Activated CD4-positive, alpha-beta T cell treated with anti-CD3 and anti-CD28 coated beads for 36 hours (primary cell): ENCODE data around the gene ACTR3. TPM values are rescaled to one million over a fixed set of nuclear protein-coding genes. Genes with fewer than 3 reads are reported as not detected.

ENCODE experiments used
- ATAC-seq: fragments of 200-7000 bp; cut with Tn5 transposase; one replicate; pipeline ENCODE4 v1.10.0; 2021; ENCODE audit warnings: mild to moderate bottlenecking, moderate library complexity
- CTCF ChIA-PET: fragments of 350-600 bp; sonication (Branson Sonifier 250); formaldehyde crosslinking; loops from one replicate; lab custom pipeline; 2021; ENCODE audit warnings: antibody characterized with exemption; lab: Charles Lee
- POLR2A ChIA-PET: fragments of 350-600 bp; sonication (Branson Sonifier 250); formaldehyde crosslinking; loops from one replicate; lab custom pipeline; 2021; ENCODE audit warnings: antibody characterized with exemption, inconsistent platforms; lab: Charles Lee
- DNase-seq: peaks from one replicate; pipeline ENCODE4 v3.0.0-alpha.2; 2020
- H3K27ac Mint-ChIP-seq: one replicate; pipeline ENCODE4 v1.8.0; 2021; ENCODE audit warnings: mixed read lengths
- H3K27me3 Mint-ChIP-seq: one replicate; pipeline ENCODE4 v1.8.0; 2021; ENCODE audit warnings: mixed read lengths
- H3K36me3 Mint-ChIP-seq: one replicate; pipeline ENCODE4 v1.8.0; 2021; ENCODE audit warnings: low read depth, mixed read lengths
- H3K4me1 Mint-ChIP-seq: one replicate; pipeline ENCODE4 v1.8.0; 2021; ENCODE audit warnings: mixed read lengths
- H3K4me3 Mint-ChIP-seq: one replicate; pipeline ENCODE4 v1.8.0; 2021; ENCODE audit warnings: mild to moderate bottlenecking, moderate library complexity, mixed read lengths
- H3K9me3 Mint-ChIP-seq: one replicate; pipeline ENCODE4 v1.8.0; 2021; ENCODE audit warnings: low read depth, mixed read lengths
- intact Hi-C, 2 experiments: fragments of 100-400 bp; cut with DNase I in 1 of 2; cut with micrococcal nuclease in 1 of 2; formaldehyde crosslinking; loops; one replicate each; pipeline versions ENCODE4 v1.14.2 to v1.15.1; 2022 to 2024; cut with DNase I, micrococcal nuclease
- total RNA-seq, 2 experiments: library from RNA; stranded (reverse); gene quantifications; one replicate each; pipeline ENCODE4 v1.2.3, GENCODE V29; 2021

ACTR3 gene
- total RNA-seq, 2 experiments from 2014 or later: 495 to 583 TPM

- Mint-ChIP-seq H3K4me1 (peaks cover 43% of the 10 kb centered on the region), H3K27ac (peak overlapping the region; percentile 79), H3K27me3 (no peaks in the 10 kb centered on the region), H3K4me3 (peak overlapping the region; percentile 27), H3K9me3 (no peaks in the 10 kb centered on the region), H3K36me3 (peaks cover 9% of the 10 kb centered on the region)
- ChIA-PET POLR2A (interaction anchor here (0.6 to 2.3 kb wide), 6 partner anchors 10 to 1232 kb away, joined by 3 to 16 read pairs (median 4); partner anchors contain the start of genes ACTR3 and SLC35F5), CTCF (interaction anchor here (0.6 to 1.7 kb wide), 13 partner anchors 10 to 166 kb away, joined by 3 to 8 read pairs (median 4); partner anchors contain the start of gene ACTR3)
- DNase-seq (peak; percentile 92), ATAC-seq (peak; percentile 93)
- intact Hi-C loops: loop anchor here (1.0 to 2.0 kb wide), 5 partner anchors 13 to 184 kb away; partner anchors contain the start of gene SLC35F5 (in 1 of the 2)
These were observed 13.1 kb upstream of the ACTR3 start for GRCh38 chr2:113876503-113877387.

GRCh38 chr2:113877711-113878598 is 11.9 kb upstream of the ACTR3 start:
- Mint-ChIP-seq H3K4me3 (peak overlapping the region; percentile 27), H3K36me3 (peaks cover 15% of the 10 kb centered on the region), H3K9me3 (no peaks in the 10 kb centered on the region), H3K27ac (peak overlapping the region; percentile 79), H3K4me1 (peaks cover 43% of the 10 kb centered on the region), H3K27me3 (no peaks in the 10 kb centered on the region)
- intact Hi-C loops: loop anchor here in 1 of 2 experiments (1.0 to 2.0 kb wide), 3 partner anchors 11 to 185 kb away; no protein-coding TSS in a partner anchor
- ATAC-seq (peak; percentile 17), DNase-seq (no peak)
- ChIA-PET POLR2A (interaction anchor here (1.1 to 2.3 kb wide), 2 partner anchors 12 to 18 kb away, joined by 4 to 16 read pairs; partner anchors contain the start of gene ACTR3), CTCF (interaction anchor here (0.6 to 2.0 kb wide), 9 partner anchors 9 to 1247 kb away, joined by 3 to 7 read pairs (median 3); no protein-coding TSS in a partner anchor)

- Mint-ChIP-seq H3K4me3 (no peak overlapping the region), H3K27me3 (no peaks in the 10 kb centered on the region), H3K9me3 (no peaks in the 10 kb centered on the region), H3K36me3 (peaks cover 18% of the 10 kb centered on the region), H3K4me1 (peaks cover 40% of the 10 kb centered on the region), H3K27ac (peak overlapping the region; percentile 55)
- intact Hi-C loops: no loop called here
- ChIA-PET CTCF (interaction anchor here (1.3 to 2.0 kb wide), 2 partner anchors 10 to 15 kb away, joined by 3 to 4 read pairs; no protein-coding TSS in a partner anchor), POLR2A (no interaction called here)
- DNase-seq: no peak
- no peak for ATAC-seq
These were observed 11.1 kb upstream of the ACTR3 start for GRCh38 chr2:113878743-113879142.

- ATAC-seq (no peak), DNase-seq (no peak)
- Mint-ChIP-seq H3K4me3 (no peak overlapping the region), H3K4me1 (peaks cover 35% of the 10 kb centered on the region), H3K27me3 (no peaks in the 10 kb centered on the region), H3K27ac (no peak overlapping the region), H3K36me3 (peaks cover 15% of the 10 kb centered on the region), H3K9me3 (no peaks in the 10 kb centered on the region)
- intact Hi-C loops: no loop called here
- CTCF ChIA-PET: interaction anchor here (0.6 to 2.0 kb wide), 5 partner anchors 9 to 47 kb away, joined by 3 to 4 read pairs (median 4); no protein-coding TSS in a partner anchor
- POLR2A ChIA-PET: no interaction called here
These were observed 10.4 kb upstream of the ACTR3 start for GRCh38 chr2:113879457-113879856.

GRCh38 chr2:113886479-113887008 is 3.3 kb upstream of the ACTR3 start:
- intact Hi-C loops: loop anchor here in 1 of 2 experiments (5.0 kb wide), 1 partner anchor 194 kb away; no protein-coding TSS in a partner anchor
- H3K27ac Mint-ChIP-seq: peak overlapping the region; percentile 94
- H3K36me3 Mint-ChIP-seq: peaks cover 51% of the 10 kb centered on the region
- no peaks in the 10 kb centered on the region for H3K27me3 Mint-ChIP-seq
- peaks cover 39% of the 10 kb centered on the region for H3K4me1 Mint-ChIP-seq
- CTCF ChIA-PET: interaction anchor here (0.9 to 1.4 kb wide), 4 partner anchors 9 to 25 kb away, joined by 3 to 5 read pairs (median 3); no protein-coding TSS in a partner anchor
- POLR2A ChIA-PET: interaction anchor here (0.6 to 1.4 kb wide), 5 partner anchors 10 to 810 kb away, joined by 3 to 10 read pairs (median 5); partner anchors contain the start of gene SLC35F5
- H3K9me3 Mint-ChIP-seq: no peaks in the 10 kb centered on the region
- H3K4me3 Mint-ChIP-seq: peak overlapping the region; percentile 94
- DNase-seq: peak; percentile 69
- ATAC-seq: peak; percentile 17

GRCh38 chr2:113887009-113887792 is 2.7 kb upstream of the ACTR3 start:
- Mint-ChIP-seq H3K4me3 (peak overlapping the region; percentile 94), H3K4me1 (peaks cover 43% of the 10 kb centered on the region), H3K27me3 (no peaks in the 10 kb centered on the region), H3K36me3 (peaks cover 52% of the 10 kb centered on the region), H3K9me3 (no peaks in the 10 kb centered on the region), H3K27ac (peak overlapping the region; percentile 94)
- DNase-seq (peak; percentile 35), ATAC-seq (no peak)
- POLR2A ChIA-PET: interaction anchor here (0.6 to 1.4 kb wide), 5 partner anchors 10 to 811 kb away, joined by 3 to 10 read pairs (median 5); partner anchors contain the start of gene SLC35F5
- CTCF ChIA-PET: interaction anchor here (0.5 to 1.5 kb wide), 7 partner anchors 8 to 194 kb away, joined by 3 to 5 read pairs (median 3); no protein-coding TSS in a partner anchor
- intact Hi-C loops: loop anchor here in 1 of 2 experiments (5.0 kb wide), 1 partner anchor 195 kb away; no protein-coding TSS in a partner anchor

GRCh38 chr2:113888641-113889470 is 1.0 kb upstream of the ACTR3 start:
- H3K9me3 Mint-ChIP-seq: no peaks in the 10 kb centered on the region
- H3K36me3 Mint-ChIP-seq: peaks cover 63% of the 10 kb centered on the region
- POLR2A ChIA-PET: interaction anchor here (0.8 to 2.2 kb wide), 3 partner anchors 12 to 132 kb away, joined by 4 to 21 read pairs (median 16); partner anchors contain the start of gene SLC35F5
- ATAC-seq: no peak
- DNase-seq: no peak
- H3K27me3 Mint-ChIP-seq: no peaks in the 10 kb centered on the region
- CTCF ChIA-PET: interaction anchor here (0.6 to 1.5 kb wide), 7 partner anchors 10 to 287 kb away, joined by 3 to 8 read pairs (median 3); partner anchors contain the start of gene SLC35F5
- H3K27ac Mint-ChIP-seq: peak overlapping the region; percentile 94
- intact Hi-C loops: loop anchor here (1.0 to 5.0 kb wide), 6 partner anchors 12 to 197 kb away; partner anchors contain the start of gene SLC35F5 (in 2 of the 2)
- peak overlapping the region; percentile 94 for H3K4me3 Mint-ChIP-seq
- H3K4me1 Mint-ChIP-seq: peaks cover 59% of the 10 kb centered on the region

GRCh38 chr2:113890253-113891235 is 655 bp downstream of the ACTR3 start:
- Mint-ChIP-seq H3K27ac (peak overlapping the region; percentile 99), H3K9me3 (no peaks in the 10 kb centered on the region), H3K4me3 (peak overlapping the region; percentile 94), H3K27me3 (no peaks in the 10 kb centered on the region), H3K4me1 (peaks cover 67% of the 10 kb centered on the region), H3K36me3 (peaks cover 73% of the 10 kb centered on the region)
- CTCF ChIA-PET: interaction anchor here (1.1 kb wide), 1 partner anchor 14 kb away, joined by 4 read pairs; no protein-coding TSS in a partner anchor
- POLR2A ChIA-PET: interaction anchor here (0.7 to 2.2 kb wide), 5 partner anchors 13 to 136 kb away, joined by 3 to 21 read pairs (median 6); partner anchors contain the start of gene SLC35F5
- intact Hi-C loops: loop anchor here (1.0 to 10.0 kb wide), 5 partner anchors 37 to 1836 kb away; partner anchors contain the start of gene TMEM87B (in 1 of the 2)
- ATAC-seq (peak; percentile 42), DNase-seq (peak; percentile 86)
